Kidney capillary endothelial cell (primary cell): ENCODE measurements around the gene STK40.

Experiments
- DNase-seq: peaks from one replicate; pipeline ENCODE4 v3.0.0-alpha.2; 2018; ENCODE audit warnings: low spot score

The STK40 gene

DNA sequence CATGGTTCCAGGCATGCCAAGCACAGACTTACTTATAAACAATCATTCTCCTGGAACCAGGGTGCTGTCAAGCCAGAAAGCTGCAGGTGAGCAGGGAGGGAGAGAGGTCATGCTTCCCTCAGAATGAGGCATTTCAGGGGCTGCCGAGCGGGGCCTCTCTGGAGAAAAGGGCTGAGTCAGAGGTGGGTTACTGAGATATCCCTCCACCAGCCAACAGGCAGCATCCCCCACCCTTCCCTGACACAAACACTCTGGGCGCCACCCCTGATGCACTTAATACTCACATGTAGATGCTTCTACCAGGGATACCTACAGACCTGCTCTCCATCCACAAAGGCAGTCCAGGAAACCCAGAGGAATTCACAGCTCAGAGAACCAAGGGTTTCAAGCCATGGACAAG is 13.1 kb downstream of the STK40 start:
- no peak for DNase-seq

DNA sequence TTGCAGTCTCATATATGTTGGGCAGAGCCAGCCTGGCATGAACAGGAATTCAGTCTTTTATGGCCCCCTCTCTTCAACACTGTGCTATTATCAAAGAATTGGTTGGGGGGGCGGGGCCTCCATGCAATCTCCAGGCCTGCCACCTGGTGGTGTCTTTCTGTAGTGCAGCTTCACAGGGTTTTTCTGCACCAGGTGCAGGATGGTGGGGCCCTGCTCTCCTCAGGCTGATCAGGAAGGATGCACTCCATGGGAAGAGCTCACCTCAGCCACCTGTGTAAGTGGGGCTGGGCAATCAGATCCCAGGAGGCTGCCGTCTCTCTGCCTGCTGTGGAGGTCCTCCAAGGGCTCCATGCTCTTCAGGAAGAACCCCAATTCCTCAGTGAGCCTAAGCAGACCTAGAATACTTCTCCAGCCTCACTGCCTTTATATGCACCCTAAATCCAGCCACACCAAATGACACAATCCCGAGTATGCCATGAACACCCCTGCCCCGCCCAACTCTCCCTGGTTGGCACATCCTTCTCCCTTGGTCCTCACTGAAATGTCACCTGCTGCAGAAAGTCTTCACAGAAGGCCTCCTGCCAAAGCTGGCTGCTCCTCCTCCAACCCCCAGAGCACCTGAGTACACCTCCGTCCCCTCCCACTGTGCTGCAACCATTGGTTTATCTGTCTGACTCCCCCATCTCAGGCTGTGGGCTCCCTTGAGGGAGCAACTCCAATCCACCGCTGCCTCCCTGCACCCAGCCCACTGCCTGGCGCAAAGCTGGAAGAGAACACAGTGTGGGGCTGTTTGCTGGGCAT is 16.5 kb downstream of the STK40 start:
- peak; percentile 65 for DNase-seq

DNA sequence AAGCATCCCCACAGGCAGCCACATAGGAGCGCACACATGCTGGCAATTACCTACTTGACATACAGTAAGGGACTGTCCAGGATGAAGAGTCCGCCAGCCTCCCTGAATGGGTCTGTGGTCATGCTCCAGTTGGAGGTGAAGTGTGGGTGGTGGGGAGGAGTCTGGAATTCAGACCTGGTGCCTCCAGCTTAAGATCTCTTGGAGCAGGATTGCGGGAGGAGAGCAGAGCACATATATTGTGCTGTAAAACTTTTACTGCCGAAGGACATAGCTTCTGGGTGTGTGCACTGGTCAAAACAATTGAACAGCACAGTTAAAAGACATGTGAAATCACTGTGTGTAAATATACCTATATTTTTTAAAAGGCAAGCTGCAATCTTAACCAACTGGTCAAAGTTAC is 17.9 kb downstream of the STK40 start:
- no peak for DNase-seq

DNA sequence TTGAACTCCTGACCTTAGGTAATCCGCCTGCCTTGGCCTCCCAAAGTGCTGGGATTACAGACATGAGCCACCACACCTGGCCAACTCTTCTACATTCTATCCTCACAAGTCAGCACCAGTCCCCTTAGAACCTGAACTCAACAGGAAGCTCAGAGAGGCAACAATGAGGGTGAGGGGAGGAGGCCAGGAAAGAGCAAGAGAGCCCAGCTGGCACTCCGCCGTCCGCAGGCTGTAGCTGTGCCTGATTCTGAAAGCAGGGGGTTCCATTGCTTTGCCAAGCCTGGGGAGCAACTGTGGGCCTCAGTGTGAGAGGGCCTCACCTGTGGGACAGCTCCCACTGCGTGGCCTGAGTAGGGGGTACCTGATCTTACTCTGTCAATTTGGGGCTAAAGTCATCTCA is 18.7 kb downstream of the STK40 start:
- no peak for DNase-seq

DNA sequence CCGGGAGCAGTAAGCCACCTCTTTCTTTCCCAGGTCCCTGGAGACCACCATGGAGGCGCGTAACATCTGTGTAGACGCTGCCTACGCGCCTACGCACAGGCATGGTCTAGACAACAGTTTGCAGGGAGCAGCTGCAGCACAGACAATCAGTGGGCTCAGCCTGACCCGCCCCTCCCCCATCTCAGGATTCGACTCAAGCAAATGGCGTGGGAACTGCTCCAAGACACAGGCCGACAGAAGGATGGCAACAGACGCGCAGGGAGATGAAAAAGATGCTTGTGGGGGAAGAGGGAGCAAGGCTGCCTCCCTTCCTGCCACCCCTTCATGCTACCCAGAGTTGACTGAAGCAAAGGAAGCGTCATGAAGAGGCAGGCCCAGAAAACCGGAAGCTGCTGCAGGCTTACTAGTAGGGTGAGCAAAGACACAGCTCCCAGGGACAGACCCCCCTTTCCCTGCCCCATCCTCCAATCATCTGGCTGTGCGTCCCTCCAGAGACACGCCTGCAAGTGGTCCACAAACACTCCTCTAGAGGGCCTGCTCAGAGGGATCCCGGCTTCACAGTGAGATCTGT is 19.5 kb downstream of the STK40 start:
- DNase-seq, result peak; percentile 75

DNA sequence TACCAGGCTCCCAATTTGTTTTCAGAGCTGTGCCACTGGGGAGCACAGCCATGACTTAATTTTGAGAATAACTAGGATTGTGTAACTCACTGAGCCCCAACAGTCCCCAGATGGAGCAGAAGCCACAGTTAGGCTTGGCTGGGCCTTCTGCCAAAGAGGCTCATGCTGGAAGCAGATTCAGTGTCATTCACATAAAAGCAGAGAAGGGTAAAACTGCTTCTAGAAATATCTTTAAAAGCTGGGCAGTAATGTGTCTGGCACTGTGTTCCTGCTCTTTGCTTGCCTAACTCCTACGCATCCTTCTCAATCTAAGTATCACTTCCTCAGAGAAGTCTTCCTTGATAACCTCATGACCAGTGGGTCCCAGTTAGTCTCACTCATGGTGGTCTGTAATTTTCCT is 20.3 kb downstream of the STK40 start:
- DNase-seq, result no peak

DNA sequence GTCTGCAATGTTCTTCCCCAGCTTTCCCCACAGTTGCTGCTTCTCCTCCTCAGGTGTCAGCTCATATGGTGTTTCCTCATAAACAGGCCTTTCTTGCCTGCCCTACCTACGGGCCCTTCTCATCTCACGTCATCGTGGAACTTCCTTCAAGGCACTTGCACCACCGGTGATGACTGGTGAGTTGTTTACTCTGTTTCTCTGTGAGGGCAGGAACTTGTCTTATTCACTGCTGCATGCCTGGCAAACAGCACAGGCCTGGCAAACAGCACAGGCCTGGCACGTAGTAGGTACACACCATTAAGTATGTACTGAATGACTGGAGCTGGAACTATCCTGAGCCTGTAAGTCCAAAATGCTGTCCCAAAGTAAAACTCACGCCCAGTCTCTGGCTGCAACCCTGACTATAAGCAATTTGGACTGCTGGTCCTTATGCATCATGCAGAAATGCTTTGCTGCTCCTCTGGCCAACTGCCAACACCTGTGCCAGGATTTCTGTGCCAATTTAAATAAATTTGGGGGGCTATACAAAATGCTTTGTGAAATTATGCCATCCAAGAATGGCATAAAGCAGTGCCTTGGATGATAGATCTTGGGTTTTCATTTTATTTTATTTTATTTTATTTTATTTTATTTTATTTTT is 25.7 kb downstream of the STK40 start:
- DNase-seq, result no peak

DNA sequence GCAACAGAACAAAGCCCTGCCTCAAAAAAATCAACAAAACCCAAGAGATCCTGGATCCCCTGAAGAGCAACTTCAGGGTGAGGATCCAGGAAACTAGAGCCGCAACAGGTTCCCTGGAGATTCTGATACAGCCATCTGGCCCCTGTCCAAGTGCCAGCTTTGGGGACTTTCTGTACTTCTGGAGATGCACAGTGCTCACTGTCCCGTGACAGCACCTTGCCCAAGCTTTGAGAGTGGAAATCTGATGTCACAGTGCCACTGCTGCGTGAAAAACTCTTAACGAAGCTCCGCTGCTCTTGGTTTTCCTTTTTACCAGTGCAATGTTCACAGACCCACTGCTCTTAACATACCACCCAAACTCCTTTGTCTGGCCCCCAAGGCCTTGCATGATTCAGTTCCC is 26.3 kb downstream of the STK40 start:
- no peak for DNase-seq

DNA sequence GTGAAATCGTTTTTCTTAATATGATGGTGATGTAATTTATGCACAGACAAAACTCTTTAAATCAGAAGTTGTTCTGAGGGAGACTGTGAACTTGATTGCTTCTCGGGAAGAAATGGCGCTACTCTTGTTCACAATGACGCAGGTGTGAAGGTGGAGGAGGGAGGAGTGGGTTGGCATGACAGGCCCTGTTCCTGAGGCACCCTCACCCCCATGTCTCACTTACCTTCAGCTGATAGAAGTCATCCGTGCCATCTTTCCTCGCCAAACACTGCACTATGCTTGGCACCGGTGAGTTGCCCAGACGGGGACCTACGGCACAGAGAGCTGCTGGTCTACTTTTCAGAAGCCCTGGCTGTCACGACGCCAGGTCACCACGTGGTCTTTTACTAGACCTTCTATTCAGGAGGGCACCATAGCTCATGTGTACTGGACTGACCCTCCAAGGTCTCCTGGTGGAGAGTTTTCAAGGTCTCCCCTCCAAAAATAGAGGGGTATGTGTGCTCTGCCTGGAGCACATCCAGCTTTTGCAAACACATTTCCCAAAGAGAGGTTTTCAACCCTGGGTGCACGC is 27.1 kb downstream of the STK40 start:
- DNase-seq, result no peak

DNA sequence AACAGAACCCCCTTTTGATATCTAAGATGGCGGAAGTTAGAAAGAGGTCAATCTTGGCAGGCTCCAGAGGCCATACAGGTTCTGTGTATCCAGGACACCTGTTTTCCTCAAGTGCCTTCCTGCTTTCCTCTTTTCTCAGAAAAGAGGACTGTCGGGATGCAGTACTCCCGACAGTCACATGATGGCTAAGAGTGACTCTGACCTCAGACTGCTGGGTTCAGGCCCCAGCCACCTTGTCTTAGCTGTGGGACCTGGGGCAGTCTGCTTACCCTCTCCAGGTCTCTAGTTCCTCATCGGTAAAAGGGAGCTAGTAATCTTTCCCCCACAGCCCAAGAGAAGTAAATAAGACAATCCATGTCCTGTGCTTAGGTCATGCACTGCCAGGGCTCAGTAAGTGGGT is 29.9 kb downstream of the STK40 start:
- no peak for DNase-seq

DNA sequence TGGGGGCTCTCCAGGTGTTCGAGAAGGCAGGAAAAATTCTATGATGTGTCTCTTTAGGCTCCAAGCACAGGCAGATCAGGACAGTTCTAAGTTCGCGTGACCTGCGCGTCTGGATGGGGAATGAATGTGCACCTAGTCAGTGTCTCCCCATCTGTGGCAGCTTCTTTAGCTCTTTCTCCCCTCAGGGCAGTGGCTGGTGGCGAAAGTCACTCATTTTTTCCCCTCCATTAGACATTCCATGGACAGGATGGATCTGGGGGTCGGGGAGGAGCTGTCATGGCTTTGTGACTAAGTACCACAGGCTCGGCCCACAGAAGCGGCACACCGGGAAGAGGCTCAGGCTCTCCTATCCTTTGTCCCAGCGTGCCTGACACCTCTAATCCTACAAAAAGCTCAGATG is 31.2 kb downstream of the STK40 start:
- no peak for DNase-seq

DNA sequence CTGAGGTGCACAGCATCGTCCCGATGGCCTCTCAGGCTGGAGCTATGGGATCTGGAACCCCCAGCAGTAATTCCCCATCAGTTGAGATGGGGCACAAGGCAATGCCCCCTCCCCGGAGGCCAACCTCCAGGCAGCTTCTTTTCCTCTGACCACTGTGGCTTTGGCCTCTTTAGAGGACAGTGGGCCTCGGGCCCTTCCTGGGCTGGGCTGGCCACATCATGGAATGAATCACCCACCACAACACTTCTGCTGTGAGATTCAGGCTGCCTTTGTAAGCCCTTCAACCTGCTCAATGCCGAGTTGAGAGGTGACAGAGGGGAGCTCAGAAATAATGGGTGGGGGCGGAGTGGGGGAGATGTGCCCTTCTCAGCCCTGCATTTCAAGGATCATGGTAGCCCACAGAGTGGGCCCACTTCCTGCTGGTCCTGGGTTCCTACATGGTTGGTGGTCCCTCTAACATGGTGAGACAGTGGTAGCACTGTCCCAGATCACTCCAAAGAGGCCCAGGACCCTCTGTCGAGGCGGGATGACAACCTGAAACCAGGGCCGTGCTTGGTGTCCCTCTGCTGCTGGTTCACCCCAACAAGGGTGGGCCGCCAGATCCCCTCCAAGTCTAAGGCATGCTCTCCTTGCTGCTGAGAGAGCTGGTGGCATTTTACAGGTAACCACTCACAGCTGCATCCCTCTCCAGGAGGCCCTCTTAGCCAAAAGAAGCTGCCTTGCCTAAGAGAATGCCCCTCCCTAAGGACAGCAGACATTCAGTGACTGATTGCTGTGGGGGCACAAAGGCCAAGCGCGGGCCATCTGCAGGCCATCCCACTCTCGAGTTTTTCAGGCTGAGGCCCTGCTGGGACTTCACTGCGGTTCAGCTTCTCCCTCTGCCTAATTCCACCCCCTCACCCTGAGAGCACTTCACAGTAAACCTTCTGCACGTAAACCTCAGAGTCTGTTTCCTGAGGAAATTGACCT is 32.5 kb downstream of the STK40 start:
- peak; percentile 42 for DNase-seq

DNA sequence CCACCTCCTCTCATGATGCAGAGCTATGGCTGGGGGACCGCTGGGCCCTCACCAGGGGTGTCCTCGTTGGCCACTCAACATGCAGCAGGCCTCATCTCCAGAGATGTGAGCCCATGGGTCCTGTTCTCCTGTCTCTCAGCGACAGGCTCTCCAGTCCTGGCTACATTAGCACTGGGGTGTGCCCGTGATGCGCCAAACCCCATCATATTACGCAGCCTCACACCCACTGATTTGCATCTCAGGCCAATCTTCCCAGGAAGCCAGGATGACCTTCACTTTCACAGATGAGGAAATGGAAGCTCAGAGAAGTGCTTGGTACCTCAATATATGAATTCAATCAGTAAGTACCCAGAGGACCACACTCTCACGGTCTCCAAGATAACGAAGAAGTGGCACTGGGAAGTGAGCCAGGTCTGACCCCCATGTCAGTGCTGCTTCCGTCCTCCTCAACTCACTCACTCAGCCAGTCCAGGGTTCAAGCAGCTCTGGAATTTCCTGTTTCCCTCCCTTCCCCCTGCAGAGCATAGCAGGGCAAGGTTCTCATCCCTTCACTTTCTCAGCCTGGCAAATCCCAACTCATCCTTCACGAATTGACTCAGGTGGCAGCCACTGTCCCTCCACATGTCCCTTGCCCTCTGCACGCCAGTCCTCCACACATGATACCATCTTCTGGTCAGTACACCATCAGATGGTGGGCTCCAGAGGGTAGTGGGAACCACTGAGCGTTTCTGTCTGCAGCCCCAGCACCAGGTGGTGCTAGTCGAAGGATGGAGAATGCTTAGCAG is 33.4 kb downstream of the STK40 start:
- DNase-seq, result peak; percentile 63

DNA sequence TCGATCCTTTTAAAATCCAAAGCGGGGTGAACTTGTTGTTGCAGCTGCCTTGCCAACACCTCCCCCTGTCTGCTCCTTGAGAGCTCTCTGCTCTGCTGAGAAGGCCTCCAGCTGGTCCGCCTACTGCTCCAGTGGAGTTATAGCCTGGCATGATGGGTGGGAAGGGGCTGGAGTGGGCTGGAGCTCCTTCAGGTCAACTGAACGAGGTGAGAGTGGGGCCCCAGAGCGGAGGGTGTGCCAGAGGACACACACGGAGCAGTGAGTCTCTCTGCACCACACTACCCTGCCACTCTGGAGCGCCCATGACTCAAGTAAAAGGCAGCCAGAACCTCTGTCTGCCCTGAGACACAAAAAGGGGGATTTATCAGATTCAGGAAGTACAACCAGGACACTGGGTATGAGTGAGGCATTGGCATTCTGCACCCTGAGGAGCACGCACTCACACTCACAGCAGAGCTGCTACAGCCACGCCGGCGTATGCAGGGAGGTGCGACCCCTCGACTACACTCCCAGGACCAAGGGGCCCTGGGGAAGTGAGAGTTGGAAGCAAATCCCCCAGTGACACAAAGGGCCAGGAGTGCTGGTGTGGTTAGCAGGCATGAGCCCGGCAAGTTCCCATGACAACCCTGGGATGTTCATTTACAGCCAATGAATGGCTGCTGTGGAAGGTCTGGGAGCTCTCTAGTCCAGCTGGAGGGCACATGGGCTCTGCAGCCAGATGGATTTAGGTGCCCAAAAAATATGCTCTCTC is 34.3 kb downstream of the STK40 start:
- DNase-seq, result peak; percentile 82

DNA sequence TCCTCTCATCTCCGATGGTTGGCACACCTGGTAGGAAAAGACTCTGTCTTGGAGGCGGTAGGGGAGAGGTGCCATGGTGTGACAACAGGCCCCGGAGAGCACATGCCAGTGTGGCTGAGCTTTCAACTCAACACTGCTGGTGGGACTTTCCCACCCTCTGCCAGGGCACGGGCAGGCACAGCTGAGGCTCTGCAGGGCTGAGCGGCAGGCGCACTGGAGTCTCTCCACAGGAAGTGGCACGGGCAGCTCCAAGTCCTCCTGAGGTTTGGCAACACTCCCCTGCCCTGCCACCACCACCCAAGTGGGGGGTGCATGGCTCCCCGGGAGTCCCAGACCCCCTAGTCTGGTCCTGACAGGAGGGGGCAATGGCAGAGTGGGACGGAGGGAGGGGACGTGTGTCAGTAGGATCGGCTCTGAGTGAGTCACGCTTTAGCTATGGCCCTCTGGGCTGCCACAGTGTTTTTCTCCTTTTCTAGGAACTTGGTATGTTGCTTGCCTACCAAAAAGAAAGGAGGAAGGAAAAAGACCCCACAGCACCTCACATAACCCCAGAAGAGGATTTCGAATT is 35.0 kb downstream of the STK40 start:
- DNase-seq, result no peak

DNA sequence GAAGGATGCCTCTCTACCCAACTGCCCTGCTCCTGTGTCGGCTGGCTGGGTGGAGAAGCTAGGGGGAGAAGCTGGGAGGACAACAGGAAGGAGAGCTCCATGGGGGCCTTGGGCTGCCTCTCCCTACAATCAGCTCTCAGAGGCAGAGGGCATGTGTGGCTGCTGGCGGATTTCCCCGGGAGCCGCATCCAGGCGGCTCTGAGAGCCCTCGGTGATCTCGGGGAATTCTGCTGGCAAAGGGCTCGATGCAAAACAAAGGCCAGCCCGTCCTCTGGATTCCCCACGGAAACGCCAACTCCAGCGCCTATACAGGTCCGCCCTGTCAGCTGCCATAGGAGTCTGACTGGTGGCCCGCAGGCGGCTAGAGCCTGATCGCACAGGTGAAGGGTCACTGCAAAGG is 35.9 kb downstream of the STK40 start:
- DNase-seq, result no peak

DNA sequence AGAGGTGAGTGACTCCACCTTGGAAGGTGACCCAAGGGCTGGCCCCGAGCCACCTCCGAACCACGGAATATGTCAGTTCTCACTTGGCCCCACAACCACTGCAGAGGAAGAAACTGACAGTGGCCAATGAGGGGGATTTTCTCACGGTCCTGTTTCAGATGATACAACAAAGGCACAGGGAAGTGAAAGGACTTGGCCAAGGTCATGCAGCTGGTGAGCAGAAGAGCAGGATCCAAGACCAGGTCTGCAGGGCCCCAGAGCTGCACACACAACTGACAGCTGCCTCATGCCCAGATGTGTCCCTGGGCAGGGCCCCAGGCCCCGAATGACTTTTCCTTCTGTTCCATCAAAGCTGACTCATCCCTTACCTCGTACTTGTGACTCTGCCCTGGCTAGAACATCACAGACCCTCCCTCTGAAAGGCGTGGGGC is 36.5 kb downstream of the STK40 start:
- DNase-seq, result no peak

DNA sequence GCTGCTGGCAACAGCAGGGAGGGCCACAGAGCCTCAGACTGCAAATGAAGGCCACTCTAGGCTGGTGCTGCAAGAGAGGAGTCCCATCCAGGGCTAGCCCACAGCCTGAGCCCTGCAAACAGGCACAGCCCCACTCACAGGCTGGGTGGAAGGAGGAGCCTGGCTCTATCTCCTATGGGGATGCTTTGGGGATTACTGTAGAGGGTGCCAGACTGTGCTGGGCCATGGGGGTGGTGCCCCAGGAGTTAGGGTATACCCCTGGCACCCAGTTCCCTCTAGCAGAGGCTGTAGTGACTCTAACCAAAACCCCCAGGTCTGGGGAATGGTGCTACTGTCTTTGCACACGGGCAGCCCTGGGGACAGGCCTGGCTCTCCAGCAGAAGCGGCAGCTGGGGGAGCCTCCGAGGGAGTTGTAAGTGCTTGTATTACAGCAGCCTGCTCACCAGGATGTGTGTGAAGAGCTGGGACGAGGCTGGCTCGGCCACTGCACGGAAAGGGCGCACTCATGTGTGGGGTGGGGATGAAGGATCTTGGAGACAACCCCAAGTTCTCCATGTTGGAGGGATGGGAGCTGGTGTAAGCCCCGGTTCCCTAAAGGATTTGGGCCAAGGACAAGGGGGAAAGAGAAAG is 38.9 kb downstream of the STK40 start:
- no peak for DNase-seq

DNA sequence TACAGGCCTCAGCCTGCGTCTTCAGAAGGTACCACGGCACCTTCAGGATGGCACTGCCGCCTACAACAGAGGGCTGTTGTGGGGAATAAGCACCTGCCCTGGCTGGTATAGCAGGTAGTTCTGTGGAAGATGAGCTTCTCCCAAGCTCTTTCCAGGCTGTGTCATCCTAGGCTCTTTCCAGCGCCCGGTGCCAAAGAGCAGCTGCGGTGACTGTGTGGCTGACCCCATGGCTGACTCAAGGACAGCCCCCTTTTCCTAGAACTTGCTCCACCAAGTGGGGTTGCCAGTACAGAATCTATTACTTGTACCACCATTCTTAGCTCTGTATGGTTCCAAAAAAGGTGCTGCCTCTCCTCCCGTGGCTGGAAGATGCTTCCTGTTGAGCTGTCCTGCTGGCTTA is 40.4 kb downstream of the STK40 start:
- DNase-seq, result no peak

DNA sequence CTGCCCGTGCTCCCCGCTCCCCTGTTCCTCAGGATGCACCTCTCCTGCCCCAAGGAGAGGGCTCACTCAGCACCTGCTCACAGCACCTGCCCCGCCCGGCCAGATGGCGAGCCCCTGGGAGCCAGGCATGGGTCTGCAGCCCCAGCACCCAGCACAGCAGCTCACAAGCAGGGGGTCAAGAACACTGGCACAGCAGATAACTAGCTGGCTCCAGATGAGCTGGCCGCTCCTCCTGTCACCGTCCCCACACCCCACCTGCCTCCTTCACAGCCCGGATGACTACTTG is 41.4 kb downstream of the STK40 start:
- no peak for DNase-seq
